Neuronal stem cell (in vitro differentiated cells): Measurements from ENCODE around the gene SFXN5.

Experiments
- DNase-seq: peaks from one replicate; pipeline ENCODE4 v3.0.0-alpha.2; 2013; ENCODE audit warnings: low spot score
- H2AFZ ChIP-seq: one replicate; pipeline ENCODE4 v1.6.1; 2013; ENCODE audit warnings: mild to moderate bottlenecking, low read length, inconsistent platforms
- H2AK5ac ChIP-seq: 2 replicates; pipeline ENCODE4 v1.6.1; 2013; ENCODE audit warnings: low read depth, mild to moderate bottlenecking, inconsistent platforms, low read length, moderate library complexity, mixed read lengths
- H2BK120ac ChIP-seq: 2 replicates; pipeline ENCODE4 v1.6.1; 2013; ENCODE audit warnings: low read depth, mild to moderate bottlenecking, inconsistent platforms, low read length, moderate library complexity, mixed read lengths
- H2BK12ac ChIP-seq: one replicate; pipeline ENCODE4 v1.6.1; 2013; ENCODE audit warnings: low read length, inconsistent platforms
- H2BK15ac ChIP-seq: 2 replicates; pipeline ENCODE4 v1.6.1; 2013; ENCODE audit warnings: mild to moderate bottlenecking, low read length, inconsistent platforms, mixed read lengths
- H2BK5ac ChIP-seq: one replicate; pipeline ENCODE4 v1.6.1; 2013; ENCODE audit warnings: inconsistent platforms, mild to moderate bottlenecking, low read length, moderate library complexity
- H3K14ac ChIP-seq: one replicate; pipeline ENCODE4 v1.6.1; 2013; ENCODE audit warnings: low read length, inconsistent platforms
- H3K18ac ChIP-seq: 2 replicates; pipeline ENCODE4 v1.6.1; 2013; ENCODE audit warnings: low read length, inconsistent platforms
- H3K23ac ChIP-seq: 2 replicates; pipeline ENCODE4 v1.6.1; 2013; ENCODE audit warnings: low read depth, mild to moderate bottlenecking, mixed read lengths, low read length, inconsistent platforms; ENCODE audit not compliant: poor library complexity
- H3K27ac ChIP-seq: replicated peaks from 3 replicates; pipeline ENCODE4 v1.5.1; 2013; ENCODE audit warnings: low read length, inconsistent platforms
- H3K27me3 ChIP-seq, 3 experiments: 2 replicates each; pipeline ENCODE4 v1.6.1; 2013; ENCODE audit warnings: low read length in 3 of 3, mild to moderate bottlenecking in 2 of 3, inconsistent platforms in 1 of 3, low read depth in 1 of 3, mixed read lengths in 1 of 3, moderate library complexity in 1 of 3; ENCODE audit not compliant: control insufficient read depth in 3 of 3, insufficient read depth in 3 of 3
- H3K36me3 ChIP-seq, 2 donors: replicated peaks in 1 of 2; 2 replicates each; pipeline ENCODE4 v1.6.1; 2013; ENCODE audit warnings: low read length in 2 of 2; ENCODE audit not compliant: control insufficient read depth in 2 of 2, insufficient read depth in 2 of 2
- H3K4ac ChIP-seq: 2 replicates; pipeline ENCODE4 v1.6.1; 2013; ENCODE audit warnings: inconsistent platforms, mild to moderate bottlenecking, low read length, moderate library complexity
- H3K4me1 ChIP-seq, 2 donors: 1 replicate in 1 of 2; 2 replicates in 1 of 2; pipeline ENCODE4 v1.6.1; 2013; ENCODE audit warnings: low read length in 2 of 2, low read depth in 1 of 2; ENCODE audit not compliant: control insufficient read depth in 2 of 2, insufficient read depth in 1 of 2
- H3K4me2 ChIP-seq: one replicate; pipeline ENCODE4 v1.6.1; 2013; ENCODE audit warnings: mild to moderate bottlenecking, low read length, inconsistent platforms; ENCODE audit not compliant: insufficient read depth, poor library complexity, severe bottlenecking
- H3K4me3 ChIP-seq, 2 donors: 2 replicates each; pipeline ENCODE4 v1.5.1; 2013; ENCODE audit warnings: low read length in 2 of 2, mild to moderate bottlenecking in 2 of 2, inconsistent platforms in 1 of 2, moderate library complexity in 1 of 2
- H3K79me1 ChIP-seq: one replicate; pipeline ENCODE4 v1.6.1; 2013; ENCODE audit warnings: low read depth, mild to moderate bottlenecking, inconsistent platforms, low read length, moderate library complexity
- H3K9ac ChIP-seq: one replicate; pipeline ENCODE4 v1.6.1; 2013; ENCODE audit warnings: mild to moderate bottlenecking, low read depth, low read length, inconsistent platforms; ENCODE audit not compliant: poor library complexity
- H3K9me3 ChIP-seq, 2 donors: replicated peaks in 1 of 2; 2 replicates each; pipeline versions ENCODE3 to v1.6.1; 2013; ENCODE audit warnings: low read length in 2 of 2, mild to moderate bottlenecking in 2 of 2, inconsistent platforms in 1 of 2, low read depth in 1 of 2, mixed read lengths in 1 of 2, moderate library complexity in 1 of 2; ENCODE audit not compliant: control insufficient read depth in 2 of 2, insufficient read depth in 1 of 2
- H4K8ac ChIP-seq: one replicate; pipeline ENCODE4 v1.6.1; 2013; ENCODE audit warnings: low read depth, mild to moderate bottlenecking, inconsistent platforms, low read length, moderate library complexity
- H4K91ac ChIP-seq: one replicate; pipeline ENCODE4 v1.6.1; 2013; ENCODE audit warnings: low read length, low read depth, mild to moderate bottlenecking, inconsistent platforms; ENCODE audit not compliant: poor library complexity
- WGBS, 2 donors: extraction: QIAGEN DNeasy Blood & Tissue Kit; methylation state at CpG; one replicate each; pipeline ENCODE4 v1.1.7; 2013; ENCODE audit warnings: missing lambda C conversion rate in 2 of 2, mixed read lengths in 1 of 2; ENCODE audit not compliant: insufficient read length in 2 of 2, insufficient replicate concordance in 1 of 2; ENCODE audit errors: extremely low coverage in 2 of 2; 5-methylcytosine and 5-hydroxymethylcytosine counted together

The SFXN5 gene

DNA sequence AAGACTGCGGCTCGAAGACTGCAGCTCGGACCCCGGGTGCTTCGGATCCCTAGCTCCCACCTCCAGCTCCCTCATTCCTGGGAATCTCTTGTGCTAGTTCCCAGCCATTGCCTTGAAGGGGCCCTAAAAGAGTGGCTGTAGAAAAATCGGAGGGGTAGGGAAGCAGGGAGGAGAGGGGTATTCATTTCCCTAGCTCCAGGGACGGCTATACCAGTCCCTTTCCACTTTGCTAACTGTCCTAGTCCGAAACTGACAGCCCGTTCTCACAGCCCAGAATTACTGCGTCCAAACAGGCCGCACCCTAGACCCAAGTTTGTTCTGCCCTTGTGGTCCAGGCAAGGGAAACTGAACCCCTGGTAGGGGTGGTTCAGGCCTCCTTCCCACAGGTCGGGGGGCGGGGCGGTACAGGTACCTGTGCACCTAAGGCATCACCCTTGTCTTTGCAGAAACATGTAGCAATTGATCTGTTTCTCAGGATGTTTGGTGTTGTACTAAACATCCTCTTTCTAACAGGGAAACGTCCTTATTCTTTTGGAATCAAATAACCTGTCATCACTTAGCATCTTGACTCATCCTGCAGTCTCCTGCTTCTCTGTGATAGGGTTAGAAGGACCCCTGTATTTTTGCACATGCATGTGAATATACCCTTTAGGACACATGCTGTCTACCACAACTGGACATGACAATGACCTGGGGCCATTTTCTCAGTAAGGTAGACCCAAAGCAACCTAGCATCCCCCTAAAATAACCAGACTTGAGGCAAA, 150.2 kb downstream of the SFXN5 start:
- Histone ChIP-seq H3K4ac (no peak overlapping the region), H2AK5ac (no peak overlapping the region), H3K14ac (no peak overlapping the region), H3K79me1 (peaks cover 10% of the 10 kb centered on the region), H2BK120ac (no peak overlapping the region), H4K8ac (no peak overlapping the region), H3K36me3 (peaks cover 0 to 2% of the 10 kb centered on the region in 2 donors), H2AFZ (peak overlapping the region; percentile 88), H3K4me1 (peaks cover 12 to 23% of the 10 kb centered on the region in 2 donors), H2BK15ac (no peak overlapping the region), H4K91ac (no peak overlapping the region), H3K9ac (peak overlapping the region; percentile 24), H3K27me3 (peaks cover 33 to 98% (median 90%) of the 10 kb centered on the region in 3 experiments), H3K27ac (no peak overlapping the region), H2BK12ac (no peak overlapping the region), H3K18ac (peak overlapping the region; percentile 88), H3K4me2 (peak overlapping the region; percentile 90), H3K23ac (peak overlapping the region; percentile 75), H3K4me3 (peak overlapping the region in 1 of 2 donors; percentile 72), H2BK5ac (peak overlapping the region; percentile 10), H3K9me3 (peaks cover 7% of the 10 kb centered on the region in 2 donors)
- DNase-seq = no peak
- WGBS, 2 donors = no CpG with 5 or more reads among the region's 15 CpGs

- Histone ChIP-seq H3K79me1 (peaks cover 10% of the 10 kb centered on the region), H3K9ac (peak overlapping the region; percentile 75), H4K8ac (no peak overlapping the region), H2BK120ac (no peak overlapping the region), H3K36me3 (peaks cover 0 to 2% of the 10 kb centered on the region in 2 donors), H2BK12ac (no peak overlapping the region), H3K27ac (no peak overlapping the region), H3K4me2 (peak overlapping the region; percentile 90), H3K4ac (no peak overlapping the region), H2BK15ac (no peak overlapping the region), H2BK5ac (no peak overlapping the region), H3K14ac (no peak overlapping the region), H3K9me3 (peaks cover 7% of the 10 kb centered on the region in 2 donors), H3K4me3 (peak overlapping the region; percentile 9 to 72), H3K23ac (peak overlapping the region; percentile 75), H2AK5ac (no peak overlapping the region), H3K18ac (peak overlapping the region; percentile 88), H3K27me3 (peaks cover 31 to 98% (median 91%) of the 10 kb centered on the region in 3 experiments), H3K4me1 (peaks cover 13 to 23% of the 10 kb centered on the region in 2 donors), H2AFZ (peak overlapping the region; percentile 88), H4K91ac (no peak overlapping the region)
- WGBS, 2 donors = no CpG with 5 or more reads among the region's 77 CpGs
- no peak for DNase-seq
Measured at GRCh38 chr2:72920318-72921087, 151.0 kb downstream of the SFXN5 start.

GRCh38 chr2:72919414-72920317, 151.8 kb downstream of the SFXN5 start:
- H3K9me3 ChIP-seq = peaks cover 7% of the 10 kb centered on the region in 2 donors
- peak overlapping the region; percentile 87 for H3K9ac ChIP-seq
- WGBS, 2 donors = no CpG with 5 or more reads among the region's 48 CpGs
- peak overlapping the region; percentile 88 for H3K18ac ChIP-seq
- peak overlapping the region in 1 of 2 donors; percentile 72 for H3K4me3 ChIP-seq
- no peak overlapping the region for H3K27ac ChIP-seq
- H3K4ac ChIP-seq = no peak overlapping the region
- H3K4me2 ChIP-seq = peak overlapping the region; percentile 90
- H3K27me3 ChIP-seq = peaks cover 29 to 98% (median 91%) of the 10 kb centered on the region in 3 experiments
- H2BK15ac ChIP-seq = no peak overlapping the region
- H3K23ac ChIP-seq = no peak overlapping the region
- H2AFZ ChIP-seq = peak overlapping the region; percentile 88
- H3K79me1 ChIP-seq = peaks cover 9% of the 10 kb centered on the region
- peaks cover 10 to 26% of the 10 kb centered on the region in 2 donors for H3K4me1 ChIP-seq
- H2BK12ac ChIP-seq = no peak overlapping the region
- H2BK120ac ChIP-seq = no peak overlapping the region
- DNase-seq = no peak
- no peak overlapping the region for H2BK5ac ChIP-seq
- no peak overlapping the region for H3K14ac ChIP-seq
- H3K36me3 ChIP-seq = peaks cover 0 to 2% of the 10 kb centered on the region in 2 donors
- no peak overlapping the region for H2AK5ac ChIP-seq
- no peak overlapping the region for H4K91ac ChIP-seq
- H4K8ac ChIP-seq = no peak overlapping the region
